GM19397 (cell line): Measurements from ENCODE around the gene EXOC6B.

Experiments
- ATAC-seq: cut with Tn5 transposase; IDR thresholded peaks from one replicate; pipeline ENCODE4 v1.9.1; 2021; ENCODE audit warnings: mild to moderate bottlenecking, moderate library complexity; ENCODE audit not compliant: unreplicated experiment

EXOC6B gene

DNA sequence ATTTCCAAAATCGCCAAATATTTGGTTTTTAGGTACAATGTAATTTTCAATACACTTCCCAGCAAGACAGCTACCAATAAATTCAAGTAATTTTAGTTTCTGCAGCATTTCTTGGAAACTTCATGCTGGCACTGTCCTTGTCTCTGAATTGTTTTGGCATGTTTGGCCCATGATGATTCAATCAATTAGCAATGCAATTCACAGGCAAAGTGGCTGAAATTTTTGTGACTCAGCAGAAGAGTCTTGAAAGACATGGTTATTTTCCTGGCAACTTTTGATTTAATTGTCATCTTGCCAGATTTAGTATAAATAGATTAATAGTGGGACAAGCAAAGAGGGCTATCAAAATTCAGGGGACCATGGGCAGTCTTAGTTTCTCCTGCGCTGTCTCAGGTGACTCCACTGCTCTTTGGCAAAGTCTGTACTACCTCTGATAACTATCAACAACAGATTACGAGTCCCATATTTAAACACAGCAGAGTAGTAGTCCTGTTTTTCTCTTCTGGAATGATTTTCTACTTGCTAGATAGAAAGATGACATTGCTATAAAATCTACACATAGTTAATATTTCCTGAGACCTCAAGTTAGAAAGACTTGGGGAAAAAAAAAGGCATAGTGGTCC lies 589.3 kb downstream of the EXOC6B start:
- no peak for ATAC-seq

- no peak for ATAC-seq
Observed at GRCh38 chr2:72235497-72236415, 590.1 kb downstream of the EXOC6B start.

DNA sequence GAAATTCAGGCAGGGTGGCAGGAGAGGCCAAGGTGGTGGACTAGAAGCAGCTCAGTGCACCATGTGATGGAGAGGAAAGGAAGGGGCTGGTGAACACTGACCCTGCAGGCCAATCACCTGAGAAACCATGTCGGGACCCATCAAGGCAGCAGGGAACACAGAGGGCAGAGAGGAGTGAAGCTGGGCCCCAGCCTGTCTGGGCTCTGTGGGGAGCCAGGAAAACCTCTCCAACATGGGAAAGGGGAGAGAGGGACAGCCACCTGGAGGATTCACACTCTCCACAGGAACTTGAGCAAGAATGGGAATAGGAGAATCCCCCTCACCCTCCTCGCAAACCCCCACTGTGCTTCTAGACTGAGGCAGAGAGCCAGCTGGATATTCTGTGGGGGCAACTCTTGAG lies 592.6 kb downstream of the EXOC6B start:
- ATAC-seq, result no peak

DNA sequence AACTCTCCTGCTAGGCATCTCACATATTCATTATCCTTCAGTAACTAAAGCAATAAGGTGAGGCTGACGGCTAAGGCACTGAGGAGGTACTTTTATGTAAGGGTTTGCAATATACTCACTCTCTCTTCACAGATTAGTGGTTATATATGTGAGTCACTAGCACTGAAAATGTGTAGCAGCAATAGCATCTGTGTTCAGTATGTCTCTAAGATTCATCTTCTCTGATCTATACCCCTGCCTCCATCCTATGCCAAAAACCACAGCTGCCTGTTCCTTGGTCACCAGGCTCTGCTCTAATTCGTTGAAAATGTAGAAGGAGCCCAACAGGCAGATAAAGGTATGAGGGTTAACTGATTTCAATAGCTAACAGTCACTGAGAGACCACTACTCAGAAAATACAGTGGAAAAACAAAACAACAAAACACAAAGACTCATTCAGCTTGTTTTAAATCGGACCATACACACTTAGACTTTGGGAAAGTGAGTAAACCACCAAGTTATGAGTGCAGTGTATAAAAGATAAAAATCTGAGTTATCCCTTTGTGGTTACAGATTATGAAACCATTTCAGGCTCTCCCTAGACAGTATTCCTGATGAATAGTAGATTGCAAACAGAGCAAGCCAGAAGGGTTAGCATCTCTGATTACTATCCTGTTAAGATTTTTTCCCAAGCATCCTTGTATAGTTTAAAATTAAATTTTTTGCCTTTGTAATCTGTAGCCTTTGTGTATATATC lies 602.8 kb downstream of the EXOC6B start:
- no peak for ATAC-seq

DNA sequence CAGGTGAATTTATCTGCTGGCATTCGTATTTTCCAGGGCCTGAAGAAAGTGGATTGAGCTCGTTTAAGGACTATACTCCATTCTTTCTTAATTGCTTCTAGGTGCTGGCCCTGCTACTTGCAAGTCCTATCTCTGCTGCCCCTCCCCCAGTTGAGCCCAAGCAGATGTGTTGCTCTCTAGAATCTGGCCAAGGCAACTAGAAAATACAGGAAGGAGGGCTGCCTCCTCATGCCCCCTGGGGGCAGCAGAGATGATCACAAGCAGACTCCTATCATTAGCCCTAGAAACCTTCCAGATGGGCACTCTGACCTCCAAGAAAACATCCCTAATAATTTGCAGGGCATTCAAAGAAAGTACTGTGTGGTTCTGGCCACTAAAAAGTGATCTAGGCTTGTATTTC lies 605.7 kb downstream of the EXOC6B start:
- ATAC-seq, result no peak

DNA sequence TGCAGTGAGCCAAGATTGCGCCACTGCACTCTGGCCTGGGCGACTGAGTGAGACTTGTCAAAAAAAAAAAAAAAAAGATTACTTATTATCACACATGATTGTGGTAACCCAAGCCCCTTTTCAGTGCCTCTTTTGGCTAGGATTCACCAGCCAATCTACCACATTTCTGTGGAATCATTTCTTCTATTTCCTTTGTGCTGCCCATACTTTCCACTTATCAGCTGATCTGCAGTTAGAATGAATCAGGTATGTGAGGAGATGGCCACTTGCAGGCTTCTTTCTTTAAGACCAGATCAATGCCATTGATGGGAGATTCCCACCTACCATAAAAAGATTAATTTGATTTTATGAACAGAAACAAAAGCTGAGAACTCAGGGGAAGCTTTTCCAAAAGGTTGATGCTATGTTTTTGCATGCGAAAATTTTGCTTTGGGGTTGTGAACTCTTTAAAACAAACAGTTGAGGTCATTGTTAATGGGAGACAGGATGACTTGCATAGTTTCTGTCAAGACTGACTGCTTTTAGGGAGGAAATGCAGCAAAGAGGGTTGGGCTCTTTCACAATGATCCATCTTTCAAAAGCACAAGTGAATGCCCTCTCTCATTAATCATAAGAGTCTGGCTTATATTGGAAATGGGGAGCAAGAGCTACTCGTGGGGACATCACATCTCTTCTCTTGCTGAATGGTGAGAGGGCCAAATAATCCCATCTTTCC lies 611.2 kb downstream of the EXOC6B start:
- ATAC-seq, result no peak

- ATAC-seq, result no peak
Observed at GRCh38 chr2:72212486-72212855, 613.4 kb downstream of the EXOC6B start.

DNA sequence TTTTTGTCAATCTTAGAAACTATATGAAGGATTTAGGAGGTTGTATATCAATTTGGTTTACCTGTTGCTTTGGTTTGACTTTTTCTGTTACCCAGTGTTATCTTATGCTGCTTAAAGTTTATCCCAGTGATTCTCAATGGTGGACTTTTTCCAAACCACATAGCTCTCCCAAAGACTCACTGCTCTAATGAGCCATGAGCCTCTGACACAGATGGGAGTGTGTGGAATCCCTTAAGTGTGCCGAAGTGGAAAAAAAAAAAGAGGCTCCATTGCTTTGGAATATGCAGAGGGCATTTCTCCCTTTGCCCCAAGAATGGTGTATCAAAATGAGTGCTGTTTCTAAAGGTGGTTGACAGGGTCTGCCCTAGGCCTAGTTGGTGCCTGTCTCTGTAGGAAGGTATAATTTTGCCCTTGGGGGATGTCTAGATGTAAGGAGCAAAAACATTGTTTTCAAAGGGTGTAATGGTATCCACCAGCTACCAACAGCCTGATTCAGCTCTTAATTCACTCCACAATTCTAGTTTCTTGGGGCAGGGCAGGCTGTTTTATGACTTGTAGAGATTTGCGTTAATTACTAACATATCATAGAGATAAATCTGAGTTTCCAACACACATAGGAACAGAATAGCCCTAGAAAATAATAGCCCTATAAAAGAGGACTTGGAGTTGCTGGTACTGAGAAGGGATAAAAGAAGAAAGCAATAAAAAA lies 613.9 kb downstream of the EXOC6B start:
- ATAC-seq, result no peak

GRCh38 chr2:72211350-72211749 lies 614.5 kb downstream of the EXOC6B start:
- no peak for ATAC-seq

GRCh38 chr2:72210470-72210869 lies 615.4 kb downstream of the EXOC6B start:
- no peak for ATAC-seq

GRCh38 chr2:72208225-72208624 lies 617.6 kb downstream of the EXOC6B start:
- ATAC-seq, result no peak

- ATAC-seq, result no peak
Observed at GRCh38 chr2:72207334-72207733, 618.5 kb downstream of the EXOC6B start.

- ATAC-seq, result no peak
Observed at GRCh38 chr2:72205504-72205881, 620.3 kb downstream of the EXOC6B start.

DNA sequence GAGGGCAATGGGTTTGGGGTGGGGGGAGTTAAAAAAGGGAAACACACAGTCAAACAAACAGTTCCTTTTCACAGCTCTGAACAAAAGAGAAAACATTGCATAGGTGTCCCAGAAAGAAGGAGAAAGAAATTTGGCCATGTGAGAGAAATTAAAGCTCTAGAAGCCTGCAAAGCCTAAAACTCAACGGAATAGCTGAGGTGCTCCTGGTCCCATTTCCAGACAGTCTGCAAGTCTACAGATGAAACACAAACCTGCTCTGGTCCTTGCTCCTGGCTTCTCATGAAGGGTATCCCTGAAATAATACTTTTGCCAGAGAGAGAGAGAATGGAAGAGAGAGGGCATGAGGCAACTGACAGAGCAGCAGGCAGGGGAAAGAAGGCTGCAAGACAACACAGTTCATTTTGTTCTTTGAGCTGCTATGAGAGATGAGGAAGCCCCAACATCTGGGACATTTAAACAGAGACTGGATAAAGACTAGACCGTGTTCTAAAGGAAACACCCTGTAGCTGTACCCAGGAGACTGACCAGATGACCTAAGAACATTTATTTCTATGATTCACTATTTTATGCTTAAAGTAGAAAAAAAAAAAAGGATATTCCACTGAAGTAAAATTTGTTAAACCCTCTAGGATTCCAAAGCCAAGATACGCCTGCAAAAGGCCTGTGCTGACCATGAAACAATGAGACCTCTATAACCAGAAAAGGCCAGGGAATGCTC lies 620.9 kb downstream of the EXOC6B start:
- no peak for ATAC-seq

DNA sequence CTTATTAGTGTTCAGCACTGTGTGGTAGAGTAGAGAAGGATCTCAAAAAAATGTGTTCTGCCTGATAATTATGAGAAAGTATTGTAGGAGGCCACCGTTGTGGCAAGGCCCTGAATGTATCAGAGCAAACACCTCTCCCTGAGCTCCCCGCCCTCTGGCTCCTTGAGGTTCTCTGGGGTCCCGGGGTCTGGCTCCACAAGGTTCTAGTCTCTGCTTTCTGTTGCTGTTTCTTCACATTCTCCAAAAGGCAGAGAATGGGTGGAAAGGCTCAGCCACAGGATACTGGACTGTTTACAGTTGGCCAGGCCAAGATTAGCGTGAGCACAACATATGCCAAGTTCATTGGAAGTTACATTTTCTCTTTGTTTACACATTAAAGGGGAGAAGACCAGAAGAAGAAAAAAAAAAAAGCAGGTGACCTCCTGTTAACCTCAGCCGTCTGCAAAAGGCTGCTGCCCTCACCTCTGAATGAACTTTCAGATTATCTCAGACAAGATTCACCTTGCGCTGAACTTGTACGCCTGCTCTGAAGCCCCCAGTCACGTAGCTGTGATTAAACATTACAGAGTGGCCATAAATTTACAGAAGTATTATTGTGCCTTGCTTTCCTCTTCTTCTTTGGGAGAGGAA lies 621.6 kb downstream of the EXOC6B start:
- ATAC-seq, result no peak

- no peak for ATAC-seq
Observed at GRCh38 chr2:72198532-72199241, 627.1 kb downstream of the EXOC6B start.

DNA sequence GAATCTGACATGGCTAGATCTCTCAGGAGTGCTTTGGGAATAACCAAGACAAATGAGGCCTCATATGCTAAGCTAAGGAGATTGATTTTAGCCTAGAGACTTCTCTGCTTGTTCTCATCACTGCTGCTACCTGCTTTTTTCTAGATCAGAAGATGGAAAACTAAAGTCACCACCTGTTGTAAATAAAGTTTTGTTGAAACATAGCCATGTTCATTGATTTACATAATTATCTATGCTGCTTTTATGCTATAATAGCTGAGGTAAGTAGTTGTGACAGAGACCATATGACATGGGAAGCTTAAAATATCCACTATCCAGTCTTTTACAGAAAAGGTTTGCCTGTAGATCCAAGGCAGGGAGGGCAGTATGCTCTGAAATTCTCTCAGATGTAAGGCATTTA lies 632.1 kb downstream of the EXOC6B start:
- no peak for ATAC-seq

DNA sequence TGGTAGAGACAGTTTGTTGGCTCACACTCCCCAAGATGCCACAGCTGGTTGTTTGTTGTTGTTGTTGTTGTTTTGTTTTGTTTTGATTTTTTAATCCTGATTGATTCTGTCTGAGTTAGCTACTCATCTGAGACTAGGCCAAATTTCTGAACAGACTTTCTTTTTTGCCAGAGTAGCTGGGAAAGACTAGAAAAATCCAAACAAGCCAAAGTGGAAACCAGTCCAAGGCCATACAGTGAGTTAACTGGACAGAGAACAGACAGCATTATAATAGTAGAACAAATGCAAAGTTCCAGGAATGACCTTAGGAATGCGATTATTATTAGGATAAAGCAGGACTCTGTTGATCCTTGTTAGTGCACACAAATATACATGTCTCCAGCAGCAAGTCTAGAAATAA lies 634.4 kb downstream of the EXOC6B start:
- ATAC-seq, result no peak

DNA sequence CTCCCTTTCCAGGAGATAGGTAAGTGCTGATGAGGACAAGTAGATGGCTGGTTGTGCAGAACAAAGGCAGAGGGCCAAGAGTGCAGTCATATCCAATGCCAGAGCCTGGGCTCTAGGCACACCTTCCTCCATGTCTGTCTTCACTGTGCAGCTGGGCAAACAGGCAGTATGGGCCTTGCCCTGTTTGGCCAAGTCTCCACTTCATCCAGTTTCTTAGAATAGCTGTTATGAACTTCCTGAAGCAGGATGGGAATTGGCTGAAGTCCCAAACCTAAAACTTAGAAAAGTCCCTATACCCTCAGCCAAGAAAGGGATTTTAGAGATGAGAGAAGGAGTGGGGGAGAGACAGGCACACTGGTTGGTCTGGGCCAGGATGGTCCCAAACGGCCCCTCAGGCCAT lies 640.6 kb downstream of the EXOC6B start:
- ATAC-seq, result no peak
